Transverse colon (tissue), 3 donors: ENCODE measurements around the gene WFIKKN2.

Experiments
- CTCF ChIP-seq, 5 experiments: fragments of 200-600 bp in 3 of 5; fragments of 450-650 bp in 2 of 5; sonication (generic) in 3 of 5; IDR thresholded peaks; 1 replicate in 2 of 5; 2 replicates in 3 of 5; pipeline ENCODE4 v1.5.1; 2016 to 2017; ENCODE audit warnings: antibody characterized with exemption in 5 of 5, inconsistent platforms in 3 of 5, mild to moderate bottlenecking in 2 of 5, moderate library complexity in 1 of 5
- POLR2A ChIP-seq: fragments of 450-650 bp; IDR thresholded peaks from one replicate; pipeline ENCODE4 v1.6.1; 2016; ENCODE audit warnings: antibody characterized with exemption, mild to moderate bottlenecking, moderate library complexity

- TF ChIP-seq CTCF (IDR thresholded peaks at IDR 0.05) (no peak), POLR2A (no peak)
Measured at GRCh38 chr17:50883850-50884438, 48.6 kb downstream of the WFIKKN2 start.
